Astrocyte (in vitro differentiated cells and primary cell): ENCODE results near the gene AMDHD1.

Source experiments
- EZH2 ChIP-seq: IDR thresholded peaks from 2 replicates; pipeline ENCODE4 v1.6.1; 2012; ENCODE audit warnings: mild to moderate bottlenecking, low read length, inconsistent platforms; ENCODE audit not compliant: insufficient read depth
- TF ChIP-seq, protein P1 (sequence below): IDR thresholded peaks from 2 replicates; pipeline ENCODE4 v1.5.1; 2011; ENCODE audit warnings: low read depth, mild to moderate bottlenecking, inconsistent platforms, low read length, moderate library complexity; ENCODE audit not compliant: insufficient read depth

DNA sequence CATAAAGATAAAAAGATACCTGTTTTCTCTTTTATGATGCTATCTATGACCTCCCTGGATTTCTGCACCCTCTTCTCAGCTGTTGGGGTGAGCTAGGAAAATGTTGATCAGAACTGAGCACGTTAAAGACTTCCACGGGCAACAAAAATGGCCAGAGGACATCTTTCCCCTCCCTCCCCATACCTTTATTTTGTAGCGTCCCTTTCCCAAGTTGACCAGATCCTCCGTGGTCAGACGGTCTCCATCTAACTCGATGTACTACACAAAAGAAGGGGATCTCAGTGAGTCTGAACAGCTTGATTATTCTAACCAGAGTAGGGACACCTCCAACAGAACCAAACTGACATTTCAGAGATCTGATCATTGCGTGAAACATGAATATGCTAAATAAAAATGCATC, 50.8 kb downstream of the AMDHD1 start:
- TF ChIP-seq, protein P1, sequence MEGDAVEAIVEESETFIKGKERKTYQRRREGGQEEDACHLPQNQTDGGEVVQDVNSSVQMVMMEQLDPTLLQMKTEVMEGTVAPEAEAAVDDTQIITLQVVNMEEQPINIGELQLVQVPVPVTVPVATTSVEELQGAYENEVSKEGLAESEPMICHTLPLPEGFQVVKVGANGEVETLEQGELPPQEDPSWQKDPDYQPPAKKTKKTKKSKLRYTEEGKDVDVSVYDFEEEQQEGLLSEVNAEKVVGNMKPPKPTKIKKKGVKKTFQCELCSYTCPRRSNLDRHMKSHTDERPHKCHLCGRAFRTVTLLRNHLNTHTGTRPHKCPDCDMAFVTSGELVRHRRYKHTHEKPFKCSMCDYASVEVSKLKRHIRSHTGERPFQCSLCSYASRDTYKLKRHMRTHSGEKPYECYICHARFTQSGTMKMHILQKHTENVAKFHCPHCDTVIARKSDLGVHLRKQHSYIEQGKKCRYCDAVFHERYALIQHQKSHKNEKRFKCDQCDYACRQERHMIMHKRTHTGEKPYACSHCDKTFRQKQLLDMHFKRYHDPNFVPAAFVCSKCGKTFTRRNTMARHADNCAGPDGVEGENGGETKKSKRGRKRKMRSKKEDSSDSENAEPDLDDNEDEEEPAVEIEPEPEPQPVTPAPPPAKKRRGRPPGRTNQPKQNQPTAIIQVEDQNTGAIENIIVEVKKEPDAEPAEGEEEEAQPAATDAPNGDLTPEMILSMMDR = no peak
- no peak for TF ChIP-seq EZH2
